Gastrocnemius medialis (tissue), 4 donors: ENCODE data around the gene PEA15. TPM values are rescaled to one million over a fixed set of nuclear protein-coding genes. Genes with fewer than 3 reads are reported as not detected.

Experiments used
- ATAC-seq, 2 donors: fragments of 150-250 bp; one replicate each; pipeline ENCODE4 v1.9.1; 2016
- DNase-seq, 2 donors: peaks; one replicate each; pipeline ENCODE4 v3.0.0-alpha.2; 2019
- H3K27ac ChIP-seq, 4 donors: fragments of 200-600 bp; sonication (generic); 1 replicate in 1 of 4; 2 replicates in 3 of 4; pipeline ENCODE4 v1.5.1; 2016 to 2018; ENCODE audit warnings: mild to moderate bottlenecking in 2 of 4, moderate library complexity in 1 of 4
- H3K27me3 ChIP-seq, 3 donors: fragments of 200-600 bp; sonication (generic) in 2 of 3; 1 replicate in 1 of 3; 2 replicates in 2 of 3; pipeline versions ENCODE4 v1.5.1 to v1.6.0; 2016 to 2019; ENCODE audit warnings: mild to moderate bottlenecking in 1 of 3, moderate library complexity in 1 of 3
- H3K36me3 ChIP-seq, 2 donors: fragments of 200-600 bp; sonication (generic) in 1 of 2; one replicate each; pipeline ENCODE4 v1.5.1; 2017 to 2018
- H3K4me1 ChIP-seq, 2 donors: fragments of 200-600 bp; sonication (generic) in 1 of 2; one replicate each; pipeline ENCODE4 v1.5.1; 2016 to 2017; ENCODE audit warnings: mild to moderate bottlenecking in 2 of 2
- H3K4me3 ChIP-seq, 4 donors: fragments of 200-600 bp; sonication (generic) in 3 of 4; 1 replicate in 1 of 4; 2 replicates in 3 of 4; pipeline ENCODE4 v1.5.1; 2016 to 2019; ENCODE audit warnings: mild to moderate bottlenecking in 2 of 4
- H3K9me3 ChIP-seq, 3 donors: fragments of 200-600 bp; sonication (generic) in 2 of 3; 1 replicate in 1 of 3; 2 replicates in 2 of 3; pipeline ENCODE4 v1.5.1; 2016 to 2019
- POLR2A ChIP-seq, 2 donors: fragments of 450-650 bp; IDR thresholded peaks; one replicate each; pipeline ENCODE4 v1.6.1; 2017; ENCODE audit warnings: antibody characterized with exemption in 2 of 2, mild to moderate bottlenecking in 2 of 2, moderate library complexity in 2 of 2
- in situ Hi-C, 4 donors: fragments of 200-750 bp; cut with MboI; loops; one replicate each; pipeline versions ENCODE4 v1.15.0 to v1.8.0; 2017; ENCODE audit warnings: low sequenced_read_pairs in 4 of 4
- intact Hi-C: fragments of 100-400 bp; cut with DNase I; formaldehyde crosslinking; loops from one replicate; pipeline ENCODE4 v1.15.1; 2023; ENCODE audit warnings: low total_unique reads
- total RNA-seq, 4 donors: library from RNA; depleted of rRNA; stranded (reverse); fragments of >200 nt; gene quantifications; one replicate each; pipeline versions ENCODE4 v1.1.0 to v1.2.3, GENCODE V29; 2016
- TF ChIP-seq, protein P1 (sequence below), 5 experiments: fragments of 450-650 bp in 3 of 5; fragments of 200-600 bp in 2 of 5; sonication (generic) in 2 of 5; IDR thresholded peaks in 4 of 5; conservative IDR thresholded peaks in 1 of 5; 1 replicate in 4 of 5; 2 replicates in 1 of 5; pipeline ENCODE4 v1.5.1; 2016 to 2019; ENCODE audit warnings: antibody characterized with exemption in 5 of 5, mild to moderate bottlenecking in 3 of 5, moderate library complexity in 3 of 5

PEA15 gene
- total RNA-seq, 4 donors from 2014 or later: 10.5 to 34.7 (median 27.2) TPM

DNA sequence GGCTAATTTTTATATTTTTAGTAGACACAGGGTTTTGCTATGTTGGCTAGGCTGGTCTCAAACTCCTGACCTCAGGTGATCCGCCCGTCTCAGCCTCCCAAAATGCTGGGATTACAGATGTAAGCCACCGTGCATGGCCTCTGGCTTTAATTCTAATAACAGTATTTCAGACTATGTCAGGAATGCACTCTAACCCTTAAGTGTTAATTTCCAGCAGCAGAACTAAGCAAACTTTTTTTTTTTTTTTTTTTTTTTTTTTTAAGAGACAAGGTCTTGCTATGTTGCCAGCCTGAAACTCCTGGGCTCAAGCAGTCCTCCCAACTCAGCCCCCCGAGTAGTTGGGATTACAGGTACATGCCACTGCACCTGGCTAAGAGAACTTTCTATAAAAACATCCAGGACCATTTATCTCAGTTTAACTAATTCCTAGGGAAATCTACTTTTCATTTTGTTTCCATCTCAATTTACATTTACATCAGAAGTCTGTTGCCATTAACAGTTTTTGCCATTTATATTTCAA, 50.7 kb downstream of the PEA15 start:
- no peaks in the 10 kb centered on the region for H3K27me3 ChIP-seq
- peaks cover 0 to 9% of the 10 kb centered on the region in 2 donors for H3K36me3 ChIP-seq
- ATAC-seq (no peak), DNase-seq (no peak)
- no peak for TF ChIP-seq POLR2A (IDR thresholded peaks at IDR 0.05)
- TF ChIP-seq, protein P1, sequence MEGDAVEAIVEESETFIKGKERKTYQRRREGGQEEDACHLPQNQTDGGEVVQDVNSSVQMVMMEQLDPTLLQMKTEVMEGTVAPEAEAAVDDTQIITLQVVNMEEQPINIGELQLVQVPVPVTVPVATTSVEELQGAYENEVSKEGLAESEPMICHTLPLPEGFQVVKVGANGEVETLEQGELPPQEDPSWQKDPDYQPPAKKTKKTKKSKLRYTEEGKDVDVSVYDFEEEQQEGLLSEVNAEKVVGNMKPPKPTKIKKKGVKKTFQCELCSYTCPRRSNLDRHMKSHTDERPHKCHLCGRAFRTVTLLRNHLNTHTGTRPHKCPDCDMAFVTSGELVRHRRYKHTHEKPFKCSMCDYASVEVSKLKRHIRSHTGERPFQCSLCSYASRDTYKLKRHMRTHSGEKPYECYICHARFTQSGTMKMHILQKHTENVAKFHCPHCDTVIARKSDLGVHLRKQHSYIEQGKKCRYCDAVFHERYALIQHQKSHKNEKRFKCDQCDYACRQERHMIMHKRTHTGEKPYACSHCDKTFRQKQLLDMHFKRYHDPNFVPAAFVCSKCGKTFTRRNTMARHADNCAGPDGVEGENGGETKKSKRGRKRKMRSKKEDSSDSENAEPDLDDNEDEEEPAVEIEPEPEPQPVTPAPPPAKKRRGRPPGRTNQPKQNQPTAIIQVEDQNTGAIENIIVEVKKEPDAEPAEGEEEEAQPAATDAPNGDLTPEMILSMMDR (IDR thresholded peaks at IDR 0.05 in 4 of 5, conservative IDR thresholded peaks at IDR 0.05 in 1 of 5): no peak
- peak overlapping the region; percentile 96 to 99 (median 96) for H3K27ac ChIP-seq
- H3K4me3 ChIP-seq: no peak overlapping the region
- no peaks in the 10 kb centered on the region for H3K9me3 ChIP-seq
- intact Hi-C loops (no loop called here), in situ Hi-C loops (loop anchor here in 2 of 4 donors (10.0 kb wide), 2 partner anchors 151 to 161 kb away; partner anchors contain the start of gene IGSF8 (in 1 of the 2))
- H3K4me1 ChIP-seq: peaks cover 67 to 74% of the 10 kb centered on the region in 2 donors

DNA sequence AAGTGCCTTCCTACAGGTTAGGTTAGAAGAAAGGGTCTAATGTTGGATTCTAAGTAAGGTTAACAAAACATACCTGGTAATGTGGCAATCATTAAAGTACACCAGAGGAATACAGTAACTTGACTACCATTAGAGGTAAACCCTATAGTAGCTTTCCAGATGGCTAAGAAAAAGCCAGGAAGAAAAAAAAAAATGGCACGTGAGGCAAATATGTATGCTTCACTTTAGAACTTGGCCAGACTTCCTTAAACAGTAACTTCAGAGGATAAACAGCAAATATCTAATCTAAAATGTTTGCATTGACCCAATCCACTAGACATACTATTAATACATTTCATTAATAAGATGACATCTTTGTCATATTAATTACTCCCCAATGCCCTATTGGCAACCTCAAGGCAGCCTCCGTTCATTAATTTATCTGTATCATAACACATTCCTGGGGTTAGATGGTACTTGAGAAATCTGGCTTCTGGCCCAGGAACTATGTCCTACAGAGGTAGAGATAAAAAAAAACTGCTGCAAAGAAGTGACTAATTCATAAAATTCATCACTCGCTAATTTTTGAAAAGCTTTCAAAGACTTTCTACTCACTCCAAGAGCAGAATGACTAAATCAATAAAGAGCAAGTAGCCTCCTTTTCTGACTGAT, 51.3 kb downstream of the PEA15 start:
- DNase-seq: no peak
- in situ Hi-C loops (loop anchor here in 2 of 4 donors (10.0 kb wide), 2 partner anchors 152 to 162 kb away; partner anchors contain the start of gene IGSF8 (in 1 of the 2)), intact Hi-C loops (no loop called here)
- peaks cover 0 to 9% of the 10 kb centered on the region in 2 donors for H3K36me3 ChIP-seq
- H3K9me3 ChIP-seq: no peaks in the 10 kb centered on the region
- H3K27me3 ChIP-seq: no peaks in the 10 kb centered on the region
- no peak overlapping the region for H3K4me3 ChIP-seq
- TF ChIP-seq, protein P1 (IDR thresholded peaks at IDR 0.05 in 4 of 5, conservative IDR thresholded peaks at IDR 0.05 in 1 of 5): no peak
- no peak for TF ChIP-seq POLR2A (IDR thresholded peaks at IDR 0.05)
- peaks cover 63 to 67% of the 10 kb centered on the region in 2 donors for H3K4me1 ChIP-seq
- peak overlapping the region; percentile 96 to 99 (median 96) for H3K27ac ChIP-seq
- ATAC-seq: no peak

DNA sequence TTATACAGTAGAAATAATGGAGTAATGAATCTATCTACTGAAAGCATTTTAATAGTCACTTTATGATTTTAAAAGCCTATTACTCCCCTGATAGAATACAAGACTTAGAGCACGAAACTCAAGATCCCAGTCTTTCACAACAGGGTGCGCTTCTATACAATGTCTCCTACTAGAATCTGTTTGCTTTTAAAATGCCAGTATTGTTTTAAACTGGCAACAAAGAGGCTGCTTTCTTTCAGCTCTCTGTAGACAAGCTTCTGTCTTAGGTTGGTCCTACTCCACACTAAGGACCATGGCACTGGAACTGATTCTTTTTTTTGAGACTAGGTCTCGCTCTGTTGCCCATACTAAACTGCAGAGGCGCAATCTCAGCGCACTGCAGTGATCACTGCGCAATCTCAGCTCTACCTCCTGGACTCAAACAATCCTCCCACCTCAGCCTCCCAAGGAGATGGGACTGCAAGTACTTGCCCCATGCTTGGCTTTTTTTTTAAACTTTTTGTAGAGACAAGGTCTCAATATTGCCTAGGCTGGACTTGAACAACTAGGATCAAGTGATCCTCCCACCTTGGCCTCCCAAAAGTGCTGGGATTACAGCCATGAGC, 52.3 kb downstream of the PEA15 start:
- H3K4me1 ChIP-seq: peaks cover 58 to 61% of the 10 kb centered on the region in 2 donors
- DNase-seq (no peak), ATAC-seq (no peak)
- in situ Hi-C loops: loop anchor here in 2 of 4 donors (10.0 kb wide), 2 partner anchors 153 to 163 kb away; partner anchors contain the start of gene IGSF8 (in 1 of the 2)
- peak overlapping the region; percentile 96 to 99 (median 96) for H3K27ac ChIP-seq
- no peak overlapping the region for H3K4me3 ChIP-seq
- H3K27me3 ChIP-seq: no peaks in the 10 kb centered on the region
- H3K36me3 ChIP-seq: peaks cover 0 to 9% of the 10 kb centered on the region in 2 donors
- H3K9me3 ChIP-seq: no peaks in the 10 kb centered on the region
- intact Hi-C loops: no loop called here
- TF ChIP-seq, protein P1 (IDR thresholded peaks at IDR 0.05 in 4 of 5, conservative IDR thresholded peaks at IDR 0.05 in 1 of 5): no peak
- no peak for TF ChIP-seq POLR2A (IDR thresholded peaks at IDR 0.05)

DNA sequence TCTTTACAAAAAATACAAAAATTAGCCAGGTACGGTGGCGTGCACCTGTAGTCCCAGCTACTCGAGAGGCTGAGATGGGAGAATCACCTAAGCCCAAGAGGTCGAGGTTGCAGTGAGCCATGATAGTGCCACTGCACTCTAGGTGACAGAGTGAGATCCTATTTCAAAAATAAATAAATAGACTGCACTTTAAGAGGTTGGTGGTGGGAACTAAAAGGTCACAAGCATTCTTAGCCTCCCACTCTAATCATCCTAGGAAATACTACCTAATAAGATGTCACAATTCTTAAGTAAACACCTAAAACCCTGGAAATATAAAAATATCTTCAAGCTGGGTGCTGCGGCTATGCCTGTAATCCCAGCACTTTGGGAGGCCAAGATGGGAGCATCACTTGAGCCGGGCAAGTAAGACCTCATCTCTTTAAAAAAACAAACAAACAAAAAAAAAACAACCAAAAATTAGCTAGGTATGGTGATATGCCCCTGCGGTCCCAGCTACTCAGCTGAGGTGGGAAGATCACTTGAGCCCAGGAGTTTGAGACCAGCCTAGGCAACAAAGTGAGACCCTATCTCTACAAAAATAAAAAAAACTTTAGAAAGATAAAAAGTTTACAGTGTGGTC, 53.1 kb downstream of the PEA15 start:
- no peaks in the 10 kb centered on the region for H3K27me3 ChIP-seq
- H3K4me3 ChIP-seq: peak overlapping the region in 1 of 4 donors; percentile 79
- DNase-seq: no peak
- H3K4me1 ChIP-seq: peaks cover 63 to 66% of the 10 kb centered on the region in 2 donors
- ATAC-seq: no peak
- H3K9me3 ChIP-seq: no peaks in the 10 kb centered on the region
- intact Hi-C loops: no loop called here
- H3K36me3 ChIP-seq: peaks cover 0 to 9% of the 10 kb centered on the region in 2 donors
- H3K27ac ChIP-seq: peak overlapping the region; percentile 96 to 99 (median 96)
- in situ Hi-C loops: loop anchor here in 2 of 4 donors (10.0 kb wide), 2 partner anchors 153 to 163 kb away; partner anchors contain the start of gene IGSF8 (in 1 of the 2)
- TF ChIP-seq, protein P1 (IDR thresholded peaks at IDR 0.05 in 4 of 5, conservative IDR thresholded peaks at IDR 0.05 in 1 of 5): no peak
- no peak for TF ChIP-seq POLR2A (IDR thresholded peaks at IDR 0.05)
